Measurements from ENCODE around the gene FOSB. TPM values are rescaled to one million over a fixed set of nuclear protein-coding genes. Genes with fewer than 3 reads are reported as not detected.

The FOSB gene
- total RNA-seq, 2 experiments from 2014 or later, result 2.8 to 3.9 TPM

- POLR2A ChIA-PET, result no interaction called here
- CTCF ChIA-PET, result interaction anchor here (0.7 to 1.8 kb wide), 3 partner anchors 13 to 64 kb away, joined by 3 to 5 read pairs (median 3); no protein-coding TSS in a partner anchor
Observed at GRCh38 chr19:45492137-45492626, 24.4 kb downstream of the FOSB start.

- POLR2A ChIA-PET, result no interaction called here
Observed at GRCh38 chr19:45492627-45493470, 25.1 kb downstream of the FOSB start.

GRCh38 chr19:45494261-45494916, 26.6 kb downstream of the FOSB start:
- ChIA-PET CTCF (interaction anchor here (1.1 to 4.0 kb wide), 8 partner anchors 9 to 113 kb away, joined by 3 to 53 read pairs (median 4); partner anchors contain the start of gene VASP), POLR2A (interaction anchor here (0.6 kb wide), 1 partner anchor 60 kb away, joined by 3 read pairs; no protein-coding TSS in a partner anchor)

More at GRCh38 chr19:45492627-45493470, 25.1 kb downstream of the FOSB start:
- CTCF ChIA-PET, result interaction anchor here (0.7 to 1.8 kb wide), 3 partner anchors 14 to 65 kb away, joined by 3 to 5 read pairs (median 3); no protein-coding TSS in a partner anchor

GRCh38 chr19:45495178-45495577, 27.4 kb downstream of the FOSB start:
- CTCF ChIA-PET, result interaction anchor here (1.2 to 4.0 kb wide), 7 partner anchors 10 to 112 kb away, joined by 3 to 53 read pairs (median 5); partner anchors contain the start of gene VASP
- POLR2A ChIA-PET, result no interaction called here

- POLR2A ChIA-PET, result interaction anchor here (1.0 kb wide), 1 partner anchor 27 kb away, joined by 3 read pairs; no protein-coding TSS in a partner anchor
- CTCF ChIA-PET, result interaction anchor here (0.6 to 4.0 kb wide), 7 partner anchors 9 to 194 kb away, joined by 3 to 53 read pairs (median 6); no protein-coding TSS in a partner anchor
Observed at GRCh38 chr19:45496349-45496953, 28.7 kb downstream of the FOSB start.

- POLR2A ChIA-PET, result no interaction called here
- CTCF ChIA-PET, result interaction anchor here (0.8 to 4.0 kb wide), 4 partner anchors 12 to 145 kb away, joined by 3 to 53 read pairs (median 3); no protein-coding TSS in a partner anchor
Observed at GRCh38 chr19:45497791-45498190, 30.0 kb downstream of the FOSB start.

- ChIA-PET POLR2A (interaction anchor here (0.6 to 0.7 kb wide), 2 partner anchors 9 to 147 kb away, joined by 3 to 4 read pairs; no protein-coding TSS in a partner anchor), CTCF (interaction anchor here (0.6 to 2.4 kb wide), 7 partner anchors 10 to 144 kb away, joined by 3 to 18 read pairs (median 3); no protein-coding TSS in a partner anchor)
Observed at GRCh38 chr19:45498411-45499195, 30.8 kb downstream of the FOSB start, which contains the start of gene PPM1N. Gene PPM1N (plus strand): TSS chr19:45498443. CDS start chr19:45498473, 30 bp downstream.

GRCh38 chr19:45499196-45500180, 31.7 kb downstream of the FOSB start:
- ChIA-PET CTCF (interaction anchor here (0.6 to 2.4 kb wide), 8 partner anchors 9 to 60 kb away, joined by 3 to 18 read pairs (median 3); no protein-coding TSS in a partner anchor), POLR2A (interaction anchor here (0.7 to 1.3 kb wide), 2 partner anchors 146 to 193 kb away, joined by 3 to 5 read pairs; partner anchors contain the start of gene QPCTL)

- CTCF ChIA-PET, result interaction anchor here (1.4 kb wide), 1 partner anchor 16 kb away, joined by 6 read pairs; no protein-coding TSS in a partner anchor
- POLR2A ChIA-PET, result no interaction called here
Observed at GRCh38 chr19:45500918-45501729, 33.3 kb downstream of the FOSB start.

- POLR2A ChIA-PET, result no interaction called here
- CTCF ChIA-PET, result interaction anchor here (0.7 to 1.4 kb wide), 2 partner anchors 16 to 163 kb away, joined by 4 to 6 read pairs; no protein-coding TSS in a partner anchor
Observed at GRCh38 chr19:45501730-45502014, 33.9 kb downstream of the FOSB start.

GRCh38 chr19:45502111-45502510, 34.3 kb downstream of the FOSB start:
- ChIA-PET CTCF (interaction anchor here (0.7 to 1.4 kb wide), 2 partner anchors 16 to 163 kb away, joined by 4 to 6 read pairs; no protein-coding TSS in a partner anchor), POLR2A (no interaction called here)

- ChIA-PET CTCF (no interaction called here), POLR2A (interaction anchor here (0.5 kb wide), 1 partner anchor 62 kb away, joined by 5 read pairs; no protein-coding TSS in a partner anchor)
Observed at GRCh38 chr19:45503909-45504308, 36.1 kb downstream of the FOSB start.

GRCh38 chr19:45505151-45505995, 37.6 kb downstream of the FOSB start:
- POLR2A ChIA-PET, result no interaction called here

GRCh38 chr19:45505996-45506245, 38.1 kb downstream of the FOSB start:
- ChIA-PET CTCF (interaction anchor here (0.6 to 2.2 kb wide), 11 partner anchors 9 to 133 kb away, joined by 3 to 12 read pairs (median 6); partner anchors contain the start of genes EML2 and RTN2), POLR2A (interaction anchor here (0.7 kb wide), 1 partner anchor 28 kb away, joined by 4 read pairs; no protein-coding TSS in a partner anchor)

More at GRCh38 chr19:45505151-45505995, 37.6 kb downstream of the FOSB start:
- CTCF ChIA-PET, result interaction anchor here (0.6 to 2.2 kb wide), 12 partner anchors 9 to 133 kb away, joined by 3 to 12 read pairs (median 5); partner anchors contain the start of genes EML2 and RTN2

Measured in activated CD8-positive, alpha-beta memory T cell treated with anti-CD3 and anti-CD28 coated beads for 36 hours (primary cell).